ENCODE data around the gene ABL1.

Gene ABL1

GRCh38 chr9:130921300-130921988 lies 86.4 kb downstream of the ABL1 start:
- no peak for DNase-seq (ENCODE audit: low read depth)
- no peak overlapping the region for H3K4me3 ChIP-seq (ENCODE audit: low read depth, low read length)
- TF ChIP-seq MAX (IDR thresholded peaks at IDR 0.05; ENCODE audit: low read depth, low read length): no peak
- no peak for TF ChIP-seq POLR2A (IDR thresholded peaks at IDR 0.05; ENCODE audit: extremely low read depth, insufficient read length)
- TF ChIP-seq MYC (IDR thresholded peaks at IDR 0.05; ENCODE audit: low read depth, low read length): no peak
- no peak for TF ChIP-seq CTCF (IDR thresholded peaks at IDR 0.05; ENCODE audit: low read depth, low read length)

- no peak overlapping the region for H3K4me3 ChIP-seq (ENCODE audit: low read depth, low read length)
- DNase-seq (ENCODE audit: low read depth): no peak
- no peak for TF ChIP-seq CTCF (IDR thresholded peaks at IDR 0.05; ENCODE audit: low read depth, low read length)
- no peak for TF ChIP-seq POLR2A (IDR thresholded peaks at IDR 0.05; ENCODE audit: extremely low read depth, insufficient read length)
- TF ChIP-seq MYC (IDR thresholded peaks at IDR 0.05; ENCODE audit: low read depth, low read length): no peak
- no peak for TF ChIP-seq MAX (IDR thresholded peaks at IDR 0.05; ENCODE audit: low read depth, low read length)
Measured at GRCh38 chr9:130921989-130922892, 87.2 kb downstream of the ABL1 start.

- TF ChIP-seq CTCF (IDR thresholded peaks at IDR 0.05; ENCODE audit: low read depth, low read length) (no peak), POLR2A (IDR thresholded peaks at IDR 0.05; ENCODE audit: extremely low read depth, insufficient read length) (no peak), MAX (IDR thresholded peaks at IDR 0.05; ENCODE audit: low read depth, low read length) (no peak), MYC (IDR thresholded peaks at IDR 0.05; ENCODE audit: low read depth, low read length) (no peak)
- DNase-seq (ENCODE audit: low read depth): no peak
Measured at GRCh38 chr9:130922893-130923610, 88.0 kb downstream of the ABL1 start.

GRCh38 chr9:130923611-130924447 lies 88.8 kb downstream of the ABL1 start:
- TF ChIP-seq MAX (IDR thresholded peaks at IDR 0.05; ENCODE audit: low read depth, low read length): no peak
- TF ChIP-seq POLR2A (IDR thresholded peaks at IDR 0.05; ENCODE audit: extremely low read depth, insufficient read length): no peak
- TF ChIP-seq MYC (IDR thresholded peaks at IDR 0.05; ENCODE audit: low read depth, low read length): no peak
- no peak for TF ChIP-seq CTCF (IDR thresholded peaks at IDR 0.05; ENCODE audit: low read depth, low read length)

More at GRCh38 chr9:130922893-130923610, 88.0 kb downstream of the ABL1 start:
- H3K4me3 ChIP-seq (ENCODE audit: low read depth, low read length): no peak overlapping the region

GRCh38 chr9:130924448-130924788 lies 89.4 kb downstream of the ABL1 start:
- TF ChIP-seq MAX (IDR thresholded peaks at IDR 0.05; ENCODE audit: low read depth, low read length) (no peak), MYC (IDR thresholded peaks at IDR 0.05; ENCODE audit: low read depth, low read length) (no peak), CTCF (IDR thresholded peaks at IDR 0.05; ENCODE audit: low read depth, low read length) (no peak)
- H3K4me3 ChIP-seq (ENCODE audit: low read depth, low read length): no peak overlapping the region
- no peak for DNase-seq (ENCODE audit: low read depth)

More at GRCh38 chr9:130923611-130924447, 88.8 kb downstream of the ABL1 start:
- no peak overlapping the region for H3K4me3 ChIP-seq (ENCODE audit: low read depth, low read length)
- no peak for DNase-seq (ENCODE audit: low read depth)

Measured in NB4 (cell line).